GM12801 (cell line): ENCODE data around the gene TMEM40.

ENCODE experiments used
- TF ChIP-seq, protein P1 (sequence below): IDR thresholded peaks from one replicate; pipeline ENCODE4 v1.5.1; 2011; ENCODE audit warnings: control low read depth; ENCODE audit not compliant: insufficient read length; ENCODE audit errors: extremely low read depth

The TMEM40 gene, protein sequence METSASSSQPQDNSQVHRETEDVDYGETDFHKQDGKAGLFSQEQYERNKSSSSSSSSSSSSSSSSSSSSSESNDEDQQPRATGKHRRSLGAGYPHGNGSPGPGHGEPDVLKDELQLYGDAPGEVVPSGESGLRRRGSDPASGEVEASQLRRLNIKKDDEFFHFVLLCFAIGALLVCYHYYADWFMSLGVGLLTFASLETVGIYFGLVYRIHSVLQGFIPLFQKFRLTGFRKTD

DNA sequence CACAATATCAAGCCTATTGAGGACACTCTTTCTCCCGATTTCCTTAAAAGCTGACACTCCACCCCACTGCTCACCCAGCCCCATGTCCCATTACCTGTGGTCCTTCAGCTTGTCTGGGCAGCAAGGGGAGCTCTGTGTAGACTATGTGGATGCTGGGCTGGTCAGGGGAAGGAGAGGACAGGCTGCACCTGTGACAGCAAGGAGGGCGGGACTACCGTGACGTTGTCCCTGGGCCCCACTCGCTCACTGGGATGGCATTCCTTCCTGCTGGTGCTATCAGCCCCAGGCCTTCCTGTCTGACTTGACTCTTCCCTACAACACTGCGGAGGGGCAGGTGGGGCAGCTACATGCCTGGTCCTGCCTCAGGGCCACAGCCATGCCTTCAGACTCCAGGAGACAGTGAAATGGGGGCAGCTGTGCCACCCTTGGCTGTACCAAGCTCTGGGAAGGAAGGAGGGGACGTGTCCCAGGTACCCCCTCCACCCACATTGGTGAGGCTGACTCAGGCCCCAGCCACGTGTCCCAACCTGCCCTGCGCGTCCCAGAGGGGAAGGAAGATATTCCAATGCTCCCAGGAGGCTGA, at the start of gene TMEM40:
TMEM40 (minus strand) TSS at position 163 of the 583 bp plus-strand sequence. CDS start 9,427 bp downstream, outside the sequence.
- TF ChIP-seq, protein P1, sequence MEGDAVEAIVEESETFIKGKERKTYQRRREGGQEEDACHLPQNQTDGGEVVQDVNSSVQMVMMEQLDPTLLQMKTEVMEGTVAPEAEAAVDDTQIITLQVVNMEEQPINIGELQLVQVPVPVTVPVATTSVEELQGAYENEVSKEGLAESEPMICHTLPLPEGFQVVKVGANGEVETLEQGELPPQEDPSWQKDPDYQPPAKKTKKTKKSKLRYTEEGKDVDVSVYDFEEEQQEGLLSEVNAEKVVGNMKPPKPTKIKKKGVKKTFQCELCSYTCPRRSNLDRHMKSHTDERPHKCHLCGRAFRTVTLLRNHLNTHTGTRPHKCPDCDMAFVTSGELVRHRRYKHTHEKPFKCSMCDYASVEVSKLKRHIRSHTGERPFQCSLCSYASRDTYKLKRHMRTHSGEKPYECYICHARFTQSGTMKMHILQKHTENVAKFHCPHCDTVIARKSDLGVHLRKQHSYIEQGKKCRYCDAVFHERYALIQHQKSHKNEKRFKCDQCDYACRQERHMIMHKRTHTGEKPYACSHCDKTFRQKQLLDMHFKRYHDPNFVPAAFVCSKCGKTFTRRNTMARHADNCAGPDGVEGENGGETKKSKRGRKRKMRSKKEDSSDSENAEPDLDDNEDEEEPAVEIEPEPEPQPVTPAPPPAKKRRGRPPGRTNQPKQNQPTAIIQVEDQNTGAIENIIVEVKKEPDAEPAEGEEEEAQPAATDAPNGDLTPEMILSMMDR = no peak

DNA sequence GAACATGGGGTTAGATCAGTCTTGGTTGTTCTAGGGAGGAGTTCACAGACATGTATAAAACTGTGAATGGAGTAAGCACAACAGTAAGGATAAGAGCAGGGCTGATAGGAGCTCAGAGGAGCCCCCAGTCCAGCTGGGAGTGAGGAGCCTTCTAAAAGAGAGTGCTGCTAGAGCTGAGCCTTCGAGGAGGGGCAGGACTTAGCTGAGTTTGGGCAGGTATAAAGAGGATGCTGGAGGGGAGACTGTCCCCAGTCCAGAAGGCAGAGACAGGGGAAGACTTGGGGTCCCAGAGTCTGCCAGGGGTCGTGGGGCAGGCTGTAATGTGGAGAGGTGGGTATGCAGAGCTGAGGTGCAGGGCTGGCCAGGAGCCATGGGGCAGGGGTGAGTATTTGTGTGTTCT, 49.5 kb upstream of the TMEM40 start:
- TF ChIP-seq, protein P1 = no peak

DNA sequence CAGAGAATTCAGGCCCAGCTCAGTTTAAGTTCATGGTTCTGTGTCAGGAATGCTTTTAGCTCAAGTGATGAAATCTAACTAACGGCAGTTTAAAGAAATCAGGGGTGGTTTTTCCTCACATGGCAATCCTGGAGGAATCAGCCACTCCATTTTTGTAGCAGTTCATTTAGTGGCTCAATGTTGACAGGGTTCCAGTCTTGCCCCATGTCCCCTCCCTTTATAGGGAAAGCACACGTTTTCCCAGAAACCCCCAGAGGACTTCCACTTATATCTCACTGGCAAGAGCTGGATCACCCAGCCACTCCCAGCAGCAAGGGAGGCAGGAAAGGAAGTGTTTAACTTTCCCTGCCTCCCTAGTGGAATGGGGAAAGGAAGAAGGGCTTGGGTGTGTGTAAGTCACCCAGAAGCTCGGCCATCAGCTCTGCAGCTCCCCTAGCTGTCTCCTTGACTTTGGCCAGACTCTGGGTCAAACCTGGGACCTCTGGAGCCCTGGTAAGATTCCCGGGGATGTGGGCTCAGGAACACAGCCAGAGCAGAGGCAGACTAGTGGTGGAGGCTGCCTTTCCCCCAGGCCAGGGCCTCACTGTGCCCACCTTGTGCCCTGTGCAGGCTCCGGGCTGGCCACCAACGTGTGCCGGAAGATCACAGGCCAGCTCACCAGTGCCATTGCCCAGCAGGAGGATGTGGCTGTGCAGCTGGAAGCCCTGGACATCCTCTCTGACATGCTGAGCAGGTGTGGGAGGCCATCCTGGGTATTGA, 48.7 kb upstream of the TMEM40 start:
- TF ChIP-seq, protein P1 = no peak

DNA sequence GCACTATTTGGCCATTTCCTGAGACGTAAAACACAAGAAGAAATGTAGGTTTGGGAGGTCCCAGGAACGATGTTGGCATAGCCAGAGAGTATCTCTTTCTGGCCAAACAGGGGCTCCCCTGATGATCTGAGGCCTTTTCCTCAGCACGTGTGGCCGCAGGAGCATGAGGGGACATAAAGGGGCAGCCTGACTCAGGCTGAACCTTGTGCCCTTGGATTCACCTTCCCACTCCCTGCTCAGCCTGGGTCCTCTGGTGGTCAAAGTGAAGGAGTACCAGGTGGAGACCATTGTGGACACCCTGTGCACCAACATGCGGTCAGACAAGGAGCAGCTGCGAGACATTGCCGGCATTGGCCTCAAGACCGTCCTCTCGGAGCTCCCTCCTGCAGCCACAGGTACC, 48.0 kb upstream of the TMEM40 start:
- TF ChIP-seq, protein P1 = no peak

DNA sequence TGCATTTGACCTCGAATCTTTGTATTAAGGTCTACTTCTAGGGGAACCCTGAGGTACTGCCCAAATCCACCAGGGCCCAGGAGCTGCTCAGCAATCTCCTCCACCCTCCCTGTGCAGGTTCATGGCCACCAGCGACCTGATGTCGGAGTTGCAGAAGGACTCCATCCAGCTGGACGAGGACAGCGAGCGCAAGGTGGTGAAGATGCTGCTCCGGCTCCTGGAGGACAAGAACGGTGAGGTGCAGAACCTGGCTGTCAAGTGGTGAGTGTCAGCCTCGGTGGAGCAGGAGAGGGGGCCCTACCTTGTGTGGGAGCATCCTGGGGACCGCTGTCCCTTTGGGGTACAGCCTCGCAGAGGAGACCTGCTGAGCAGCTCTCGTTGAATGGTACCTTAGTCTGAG, 44.3 kb upstream of the TMEM40 start:
- TF ChIP-seq, protein P1 = no peak

DNA sequence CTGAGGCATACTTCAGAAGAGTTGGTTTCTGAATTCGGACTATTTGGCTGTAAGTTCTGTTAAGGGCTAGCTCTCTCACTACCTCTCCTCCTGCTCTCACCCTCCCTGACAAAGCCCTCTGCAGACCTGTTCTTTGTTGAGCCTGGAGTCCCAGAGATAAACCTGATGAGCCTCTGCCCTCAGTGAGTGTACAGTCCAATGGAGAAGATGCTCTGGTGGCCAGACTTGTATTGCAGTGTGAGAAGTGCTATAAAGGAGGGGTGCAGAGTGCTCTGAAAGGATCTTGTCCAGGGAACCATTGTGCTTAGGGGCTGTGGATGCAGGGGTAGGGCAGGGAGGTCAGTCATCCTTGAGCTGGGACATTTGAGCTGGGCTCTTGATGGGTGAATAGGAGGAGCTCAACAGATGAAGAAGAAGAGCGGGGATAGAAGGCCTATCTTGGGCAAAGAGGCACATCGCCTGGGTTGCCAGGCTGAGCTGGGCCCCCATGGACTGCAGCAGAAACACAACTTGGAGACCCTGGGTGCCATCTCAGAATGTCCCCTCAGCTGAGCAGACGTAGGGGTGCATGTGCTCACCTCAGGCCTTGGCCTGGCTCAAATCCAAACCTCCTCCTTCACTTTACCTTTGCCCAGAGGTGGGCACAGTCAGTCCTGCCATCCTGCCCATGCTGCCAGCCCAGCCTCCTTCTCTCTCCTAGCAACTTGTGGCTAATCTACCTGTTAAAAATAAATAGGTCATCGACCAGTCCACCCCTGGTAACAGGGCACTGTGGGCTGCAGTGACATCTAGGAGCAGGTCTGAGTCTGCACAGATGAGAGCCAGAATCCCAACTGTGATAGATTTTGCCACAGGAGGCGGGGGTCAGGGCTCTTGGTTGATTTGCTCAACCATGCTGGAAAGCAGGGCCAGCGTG, 40.7 kb upstream of the TMEM40 start:
- TF ChIP-seq, protein P1 = no peak
